ENCODE measurements around the gene TRAPPC10. TPM values are rescaled to one million over a fixed set of nuclear protein-coding genes. Genes with fewer than 3 reads are reported as not detected.

The TRAPPC10 gene
- total RNA-seq, 6 experiments from 2014 or later = 15.4 to 25.6 (median 18.4) TPM

DNA sequence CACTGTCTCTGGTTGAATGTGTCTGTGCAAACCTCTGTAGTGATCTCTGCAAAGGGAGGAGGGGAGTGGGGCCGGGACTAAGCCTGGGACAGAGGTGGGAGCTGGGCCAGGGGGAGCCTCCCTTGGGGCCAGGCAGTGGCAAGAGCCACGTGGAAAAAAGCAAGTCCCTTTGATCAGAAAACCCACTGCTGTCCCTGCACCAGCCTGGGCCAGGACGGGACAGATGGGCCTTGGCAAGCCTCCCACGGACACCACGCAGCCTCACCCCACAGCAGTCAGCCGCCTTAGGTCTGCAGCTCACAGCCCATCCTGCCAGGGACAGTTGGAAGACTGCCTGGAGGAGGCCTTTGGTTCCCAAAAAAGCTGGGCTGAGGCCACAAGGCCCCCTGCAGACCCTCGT is 11.7 kb upstream of the TRAPPC10 start:
- no peak for ATAC-seq
- H3K4me3 ChIP-seq = no peak overlapping the region
- WGBS (ENCODE audit: insufficient coverage, low coverage, low lambda C conversion rate, missing lambda C conversion rate) = 22% methylated on average over 3 of the region's 7 CpGs
- no peaks in the 10 kb centered on the region for H3K27me3 ChIP-seq
- no peak for TF ChIP-seq POLR2A (IDR thresholded peaks at IDR 0.05)
- TF ChIP-seq, protein P1, sequence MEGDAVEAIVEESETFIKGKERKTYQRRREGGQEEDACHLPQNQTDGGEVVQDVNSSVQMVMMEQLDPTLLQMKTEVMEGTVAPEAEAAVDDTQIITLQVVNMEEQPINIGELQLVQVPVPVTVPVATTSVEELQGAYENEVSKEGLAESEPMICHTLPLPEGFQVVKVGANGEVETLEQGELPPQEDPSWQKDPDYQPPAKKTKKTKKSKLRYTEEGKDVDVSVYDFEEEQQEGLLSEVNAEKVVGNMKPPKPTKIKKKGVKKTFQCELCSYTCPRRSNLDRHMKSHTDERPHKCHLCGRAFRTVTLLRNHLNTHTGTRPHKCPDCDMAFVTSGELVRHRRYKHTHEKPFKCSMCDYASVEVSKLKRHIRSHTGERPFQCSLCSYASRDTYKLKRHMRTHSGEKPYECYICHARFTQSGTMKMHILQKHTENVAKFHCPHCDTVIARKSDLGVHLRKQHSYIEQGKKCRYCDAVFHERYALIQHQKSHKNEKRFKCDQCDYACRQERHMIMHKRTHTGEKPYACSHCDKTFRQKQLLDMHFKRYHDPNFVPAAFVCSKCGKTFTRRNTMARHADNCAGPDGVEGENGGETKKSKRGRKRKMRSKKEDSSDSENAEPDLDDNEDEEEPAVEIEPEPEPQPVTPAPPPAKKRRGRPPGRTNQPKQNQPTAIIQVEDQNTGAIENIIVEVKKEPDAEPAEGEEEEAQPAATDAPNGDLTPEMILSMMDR (IDR thresholded peaks at IDR 0.05) = no peak
- no peak overlapping the region for H3K27ac ChIP-seq
- no peak for DNase-seq
- intact Hi-C loops (cut with DNase I) = no loop called here
- H3K9me3 ChIP-seq = no peaks in the 10 kb centered on the region
- H3K36me3 ChIP-seq = no peaks in the 10 kb centered on the region
- peaks cover 0 to 4% (median 1%) of the 10 kb centered on the region in 4 donors for H3K4me1 ChIP-seq

DNA sequence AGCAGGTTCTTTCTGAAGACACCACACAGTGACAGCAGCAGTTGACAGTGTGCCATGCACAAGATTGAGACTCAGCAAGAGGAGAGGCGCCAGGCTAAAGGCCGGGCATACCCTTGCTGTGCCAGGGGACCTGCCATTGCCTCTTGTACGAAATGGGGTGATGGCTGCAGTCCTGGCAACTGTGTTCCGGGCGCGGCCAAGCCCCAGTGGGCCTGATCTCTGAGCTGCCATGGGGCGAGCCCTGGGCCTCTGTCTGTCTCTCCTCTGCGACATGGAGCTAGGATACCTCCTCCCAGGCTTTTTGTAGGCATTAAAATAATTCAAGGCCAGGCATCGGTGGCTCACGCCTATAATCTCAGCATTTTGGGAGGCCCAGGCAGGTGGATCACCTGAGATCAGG is 9.6 kb upstream of the TRAPPC10 start:
- intact Hi-C loops (cut with DNase I) = no loop called here
- no peak for TF ChIP-seq POLR2A (IDR thresholded peaks at IDR 0.05)
- TF ChIP-seq, protein P1 (IDR thresholded peaks at IDR 0.05) = no peak
- ATAC-seq = no peak
- no peak for DNase-seq
- H3K9me3 ChIP-seq = no peaks in the 10 kb centered on the region
- H3K4me1 ChIP-seq = peaks cover 0 to 11% (median 5%) of the 10 kb centered on the region in 4 donors
- no peak overlapping the region for H3K27ac ChIP-seq
- H3K27me3 ChIP-seq = no peaks in the 10 kb centered on the region
- no peak overlapping the region for H3K4me3 ChIP-seq
- 80% methylated on average over 3 of the region's 10 CpGs for WGBS (ENCODE audit: insufficient coverage, low coverage, low lambda C conversion rate, missing lambda C conversion rate)
- no peaks in the 10 kb centered on the region for H3K36me3 ChIP-seq

DNA sequence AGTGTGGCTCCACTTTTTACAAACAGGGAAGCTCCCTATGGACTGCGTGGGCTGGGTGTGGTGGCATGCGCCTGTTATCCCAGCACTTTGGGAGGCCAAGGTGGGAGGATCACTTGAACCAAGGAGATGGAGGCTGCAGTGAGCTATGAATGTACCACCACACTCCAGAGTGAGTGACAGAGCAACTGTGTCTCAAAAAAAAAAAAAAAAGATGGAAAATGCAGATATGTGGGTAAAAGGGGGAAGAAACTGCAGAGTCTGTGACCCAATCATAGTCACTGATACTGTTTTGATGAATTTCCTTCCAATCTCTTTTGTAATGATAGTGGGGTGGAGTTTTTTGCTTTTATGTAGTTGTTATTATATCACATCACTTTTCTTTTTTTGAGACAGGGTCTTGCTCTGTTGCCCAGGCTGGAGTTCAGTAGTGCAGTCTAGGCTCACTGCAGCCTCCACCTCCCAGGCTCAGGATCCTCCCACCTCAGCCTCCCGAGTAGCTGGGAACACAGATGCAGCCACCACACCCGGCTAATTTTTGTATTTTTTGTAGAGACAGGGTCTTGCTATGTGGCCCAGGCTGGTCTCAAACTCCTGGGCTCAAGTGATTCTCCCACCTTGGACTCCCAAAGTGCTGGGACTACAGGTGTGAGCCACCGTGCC is 8.7 kb upstream of the TRAPPC10 start:
- TF ChIP-seq POLR2A (IDR thresholded peaks at IDR 0.05) = no peak
- TF ChIP-seq, protein P1 (IDR thresholded peaks at IDR 0.05) = no peak
- no peak for ATAC-seq
- H3K9me3 ChIP-seq = no peaks in the 10 kb centered on the region
- H3K27me3 ChIP-seq = no peaks in the 10 kb centered on the region
- H3K4me1 ChIP-seq = peaks cover 0 to 11% (median 5%) of the 10 kb centered on the region in 4 donors
- H3K36me3 ChIP-seq = no peaks in the 10 kb centered on the region
- H3K4me3 ChIP-seq = no peak overlapping the region
- no peak for DNase-seq
- intact Hi-C loops (cut with DNase I) = no loop called here
- WGBS (ENCODE audit: insufficient coverage, low coverage, low lambda C conversion rate, missing lambda C conversion rate) = 96% methylated on average over 5 of the region's 5 CpGs
- no peak overlapping the region for H3K27ac ChIP-seq

DNA sequence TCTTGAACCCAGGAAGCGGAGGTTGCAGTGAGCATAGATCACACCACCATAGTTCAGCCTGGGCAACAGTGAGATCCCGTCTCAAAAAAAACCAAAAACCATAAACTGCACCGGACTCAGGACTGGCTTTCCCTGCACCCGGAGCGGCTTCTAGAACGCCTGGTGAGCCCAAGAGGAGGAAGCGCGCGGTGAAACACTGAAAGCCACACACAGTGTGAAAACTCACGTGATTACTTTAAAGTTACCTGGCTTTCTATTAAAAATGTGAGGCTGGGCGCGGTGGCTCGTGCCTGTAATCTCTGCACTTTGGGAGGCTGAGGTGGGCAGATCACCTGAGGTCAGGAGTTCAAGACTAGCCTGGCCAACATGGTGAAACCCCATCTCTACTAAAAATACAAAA is 7.0 kb upstream of the TRAPPC10 start:
- H3K27me3 ChIP-seq = no peaks in the 10 kb centered on the region
- ATAC-seq = no peak
- peaks cover 0 to 11% (median 5%) of the 10 kb centered on the region in 4 donors for H3K4me1 ChIP-seq
- 86% methylated on average over 11 of the region's 13 CpGs for WGBS (ENCODE audit: insufficient coverage, low coverage, low lambda C conversion rate, missing lambda C conversion rate)
- peak overlapping the region in 2 of 3 donors; percentile 73 to 76 for H3K27ac ChIP-seq
- no peaks in the 10 kb centered on the region for H3K36me3 ChIP-seq
- no peaks in the 10 kb centered on the region for H3K9me3 ChIP-seq
- no peak for TF ChIP-seq POLR2A (IDR thresholded peaks at IDR 0.05)
- TF ChIP-seq, protein P1 (IDR thresholded peaks at IDR 0.05) = no peak
- no peak for DNase-seq
- H3K4me3 ChIP-seq = no peak overlapping the region
- intact Hi-C loops (cut with DNase I) = no loop called here
